Measurements from ENCODE around the gene SLC17A7. TPM values are rescaled to one million over a fixed set of nuclear protein-coding genes. Genes with fewer than 3 reads are reported as not detected.

Gene SLC17A7
- total RNA-seq, 2 donors from 2014 or later, result 0.20 to 0.33 TPM

DNA sequence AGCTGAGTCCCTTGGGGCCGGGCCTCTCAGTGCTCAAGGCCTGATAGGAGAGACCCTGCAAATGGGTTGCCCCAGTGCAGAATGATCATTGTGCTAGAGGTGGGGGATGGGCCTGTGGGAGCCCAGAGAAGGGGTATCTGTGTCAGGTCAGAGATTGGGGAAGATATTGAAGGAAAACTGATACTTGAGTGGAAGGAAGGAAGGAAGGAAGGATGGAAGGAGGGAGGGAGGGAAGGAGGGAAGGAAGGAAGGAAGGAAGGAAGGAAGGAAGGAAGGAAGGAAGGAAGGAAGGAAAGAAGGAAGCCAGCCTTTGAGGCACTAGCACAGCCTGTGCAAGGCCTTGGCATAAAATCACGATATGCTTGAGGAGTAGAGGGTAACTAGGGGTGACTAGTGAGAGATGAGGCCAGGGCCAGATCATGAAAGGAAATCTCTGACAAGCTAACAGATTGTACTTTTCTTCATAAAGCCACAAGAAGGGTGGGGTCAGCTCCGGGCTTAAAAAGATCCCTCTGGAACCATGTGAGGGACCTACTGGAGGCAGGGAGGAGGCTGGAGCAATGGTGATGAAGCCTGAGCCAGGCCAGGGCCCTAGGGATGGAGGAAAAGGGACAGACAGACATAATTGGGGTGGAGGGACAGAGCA, 29.5 kb downstream of the SLC17A7 start:
- no peak for ATAC-seq
- no peak for DNase-seq (ENCODE audit: low spot score in 2 of 2)
- Mint-ChIP-seq H3K27ac (peak overlapping the region in 1 of 2 donors; percentile 6), H3K36me3 (no peaks in the 10 kb centered on the region), H3K9me3 (peaks cover 0 to 6% of the 10 kb centered on the region in 2 donors)

DNA sequence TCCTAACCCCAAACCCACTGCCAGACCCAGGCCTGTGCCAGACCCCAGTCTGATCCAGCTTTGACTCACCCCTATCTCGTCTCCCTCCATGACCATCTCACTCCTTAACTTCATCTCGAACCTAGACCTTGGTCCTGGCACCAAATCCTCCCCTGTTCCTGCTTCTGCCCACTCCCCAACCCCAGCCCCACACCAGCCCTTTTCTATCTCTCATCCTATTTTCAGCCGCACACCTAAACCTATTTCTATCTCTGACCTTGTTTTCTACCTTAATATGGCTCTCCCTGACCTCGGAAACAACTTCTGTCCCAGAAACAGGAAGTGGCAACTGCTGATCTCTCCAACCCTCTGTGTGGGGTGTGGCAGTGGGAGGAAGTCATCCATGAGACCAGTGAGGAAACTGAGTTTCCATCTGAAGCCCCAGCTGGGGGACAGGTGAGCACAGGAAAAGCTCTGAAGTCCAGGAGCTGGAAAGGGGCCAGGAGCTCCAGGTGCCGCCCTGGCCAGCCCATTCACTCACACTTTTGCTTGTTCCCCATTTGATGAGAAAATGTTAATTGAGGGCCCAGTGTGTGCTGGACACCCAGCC, 31.8 kb downstream of the SLC17A7 start:
- no peaks in the 10 kb centered on the region for H3K36me3 Mint-ChIP-seq
- ATAC-seq (peak; percentile 44 to 74), DNase-seq (ENCODE audit: low spot score in 2 of 2) (no peak)
- H3K9me3 Mint-ChIP-seq, result peaks cover 0 to 6% of the 10 kb centered on the region in 2 donors
- peak overlapping the region; percentile 87 to 92 for H3K27ac Mint-ChIP-seq

GRCh38 chr19:49408816-49409440, 32.4 kb downstream of the SLC17A7 start:
- no peaks in the 10 kb centered on the region for H3K36me3 Mint-ChIP-seq
- peaks cover 0 to 6% of the 10 kb centered on the region in 2 donors for H3K9me3 Mint-ChIP-seq
- ATAC-seq (peak in 1 of 2 donors; percentile 27), DNase-seq (ENCODE audit: low spot score in 2 of 2) (no peak)
- peak overlapping the region; percentile 87 to 92 for H3K27ac Mint-ChIP-seq

DNA sequence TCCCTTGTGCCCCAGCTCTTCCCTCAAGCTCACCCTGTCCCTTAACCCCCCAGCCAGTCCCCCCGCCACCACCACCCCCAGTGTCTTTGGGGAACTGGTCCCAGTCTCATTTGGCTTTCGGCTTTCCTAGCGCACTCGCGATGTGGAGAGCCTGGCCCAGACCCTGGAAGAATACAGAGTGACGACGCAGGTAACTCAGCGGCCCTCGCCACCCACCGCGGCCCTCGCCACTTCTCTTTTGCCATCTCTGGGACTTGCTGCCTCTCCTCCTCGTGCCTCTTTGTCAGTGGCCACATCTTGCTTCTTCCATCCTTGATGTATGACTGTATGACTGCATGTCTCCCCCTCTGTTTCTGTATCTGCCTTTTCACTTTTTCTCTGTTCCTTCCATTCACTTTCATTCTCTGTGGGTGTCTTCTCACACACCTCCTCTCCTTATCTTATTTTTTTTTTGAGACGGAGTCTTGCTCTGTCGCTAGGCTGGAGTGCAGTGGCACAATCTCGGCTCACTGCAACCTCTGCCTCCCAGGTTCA, 33.8 kb downstream of the SLC17A7 start:
- H3K36me3 Mint-ChIP-seq, result no peaks in the 10 kb centered on the region
- no peak overlapping the region for H3K27ac Mint-ChIP-seq
- peaks cover 0 to 6% of the 10 kb centered on the region in 2 donors for H3K9me3 Mint-ChIP-seq
- DNase-seq (ENCODE audit: low spot score in 2 of 2) (no peak), ATAC-seq (peak in 1 of 2 donors; percentile 64)

DNA sequence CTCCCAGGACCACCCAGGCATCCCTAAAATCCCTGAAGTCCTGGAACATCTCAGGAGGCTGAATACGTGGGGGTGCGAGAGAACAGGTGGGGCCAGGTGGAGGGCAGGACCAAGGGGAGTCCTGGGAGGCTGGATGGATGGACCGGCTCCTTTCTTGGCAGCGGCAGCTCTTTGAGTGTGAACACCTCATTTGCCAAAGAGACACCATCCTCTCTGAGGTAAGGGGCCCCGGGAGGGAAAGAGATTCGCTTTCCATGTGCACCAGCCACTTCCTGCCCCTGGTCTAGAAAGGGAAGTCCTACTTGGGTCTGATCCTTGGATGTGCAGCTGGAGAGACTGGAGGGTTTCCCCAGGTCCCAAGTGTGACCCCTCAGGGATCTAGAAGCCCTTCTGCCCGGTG, 34.2 kb downstream of the SLC17A7 start:
- H3K9me3 Mint-ChIP-seq, result peaks cover 0 to 6% of the 10 kb centered on the region in 2 donors
- DNase-seq (ENCODE audit: low spot score in 2 of 2) (no peak), ATAC-seq (no peak)
- no peaks in the 10 kb centered on the region for H3K36me3 Mint-ChIP-seq
- no peak overlapping the region for H3K27ac Mint-ChIP-seq

DNA sequence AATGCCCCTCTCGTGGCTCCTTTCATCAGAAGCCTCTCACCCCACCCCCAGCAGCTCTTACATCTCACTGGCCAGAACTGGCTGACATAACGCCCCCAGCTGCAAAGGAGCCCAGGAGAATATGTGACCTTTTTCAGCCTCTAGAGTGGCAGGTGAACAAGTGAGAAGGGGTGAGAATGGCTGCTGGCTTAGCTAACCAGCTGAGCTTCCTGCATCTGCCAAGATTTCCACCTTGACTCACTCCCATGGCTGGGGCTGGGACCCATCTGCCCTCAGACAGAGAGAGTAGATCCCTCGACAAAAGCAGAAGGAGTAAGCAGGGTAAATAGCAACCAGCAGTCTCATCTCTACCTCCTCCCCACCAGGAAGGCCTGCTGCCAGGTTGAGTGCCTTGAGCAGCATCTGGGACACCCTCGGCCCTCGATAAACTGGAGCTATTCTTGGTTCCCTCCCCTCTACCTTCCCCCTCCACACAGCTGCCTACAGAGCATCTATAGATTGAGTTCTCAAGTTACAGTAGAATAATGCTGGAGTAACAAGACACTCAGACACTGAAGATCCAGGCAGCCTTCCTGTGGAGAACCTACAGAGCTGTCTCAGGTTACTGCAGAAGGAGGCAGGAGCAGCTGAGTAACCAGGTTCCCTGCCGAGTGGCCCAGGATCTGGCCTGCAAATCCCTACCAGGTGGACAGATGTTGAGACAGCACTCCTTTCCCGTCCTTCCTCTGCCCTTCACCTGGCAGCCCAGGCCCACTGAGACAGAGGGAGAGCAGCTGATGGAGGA, 37.7 kb downstream of the SLC17A7 start:
- Mint-ChIP-seq H3K27ac (peak overlapping the region in 1 of 2 donors; percentile 32), H3K9me3 (no peaks in the 10 kb centered on the region), H3K36me3 (no peaks in the 10 kb centered on the region)
- no peak for DNase-seq (ENCODE audit: low spot score in 2 of 2)
- ATAC-seq, result no peak

DNA sequence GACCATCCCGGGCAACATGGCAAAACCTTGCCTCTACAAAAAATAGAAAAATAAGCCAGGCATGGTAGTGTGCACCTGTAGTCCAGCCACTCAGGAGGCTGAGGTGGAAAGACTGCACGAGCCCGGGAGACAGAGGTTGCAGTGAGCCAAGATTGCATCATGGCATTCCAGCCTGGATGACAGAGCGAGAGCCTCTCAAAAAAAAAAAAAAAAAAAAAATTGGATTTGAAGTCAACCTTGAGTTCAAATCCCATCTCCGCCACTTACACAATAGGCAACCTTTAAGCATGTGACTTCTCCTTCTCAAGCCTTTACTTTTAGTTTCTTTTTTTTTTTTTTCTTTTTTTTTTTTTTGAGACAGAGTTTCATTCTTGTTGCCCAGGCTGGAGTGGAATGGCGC, 41.3 kb downstream of the SLC17A7 start:
- no peak for ATAC-seq
- H3K27ac Mint-ChIP-seq, result no peak overlapping the region
- no peaks in the 10 kb centered on the region for H3K9me3 Mint-ChIP-seq

DNA sequence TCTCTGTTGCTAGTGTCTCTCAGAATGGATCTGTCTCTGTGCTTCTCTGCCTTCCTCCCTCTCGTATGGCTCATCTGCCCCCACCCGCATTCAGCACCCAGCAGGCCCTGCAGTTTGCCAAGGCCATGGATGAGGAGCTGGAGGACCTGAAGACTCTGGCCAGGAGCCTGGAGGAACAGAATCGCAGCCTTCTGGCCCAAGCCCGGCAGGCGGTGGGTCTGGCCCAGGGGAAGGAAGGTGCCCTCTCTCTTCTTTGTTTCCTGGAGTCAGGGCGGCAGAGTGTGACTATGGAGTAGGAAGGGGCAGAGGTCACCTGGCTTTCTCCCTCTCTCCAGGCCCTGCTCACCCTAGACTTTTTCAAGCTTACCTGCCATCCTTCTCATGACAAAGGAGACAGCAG, 42.4 kb downstream of the SLC17A7 start:
- H3K36me3 Mint-ChIP-seq, result no peaks in the 10 kb centered on the region
- H3K9me3 Mint-ChIP-seq, result no peaks in the 10 kb centered on the region
- DNase-seq (ENCODE audit: low spot score in 2 of 2) (no peak), ATAC-seq (no peak)
- peak overlapping the region in 1 of 2 donors; percentile 32 for H3K27ac Mint-ChIP-seq

More for the DNA sequence above, 41.3 kb downstream of the SLC17A7 start:
- H3K36me3 Mint-ChIP-seq, result no peaks in the 10 kb centered on the region
- DNase-seq (ENCODE audit: low spot score in 2 of 2), result no peak

DNA sequence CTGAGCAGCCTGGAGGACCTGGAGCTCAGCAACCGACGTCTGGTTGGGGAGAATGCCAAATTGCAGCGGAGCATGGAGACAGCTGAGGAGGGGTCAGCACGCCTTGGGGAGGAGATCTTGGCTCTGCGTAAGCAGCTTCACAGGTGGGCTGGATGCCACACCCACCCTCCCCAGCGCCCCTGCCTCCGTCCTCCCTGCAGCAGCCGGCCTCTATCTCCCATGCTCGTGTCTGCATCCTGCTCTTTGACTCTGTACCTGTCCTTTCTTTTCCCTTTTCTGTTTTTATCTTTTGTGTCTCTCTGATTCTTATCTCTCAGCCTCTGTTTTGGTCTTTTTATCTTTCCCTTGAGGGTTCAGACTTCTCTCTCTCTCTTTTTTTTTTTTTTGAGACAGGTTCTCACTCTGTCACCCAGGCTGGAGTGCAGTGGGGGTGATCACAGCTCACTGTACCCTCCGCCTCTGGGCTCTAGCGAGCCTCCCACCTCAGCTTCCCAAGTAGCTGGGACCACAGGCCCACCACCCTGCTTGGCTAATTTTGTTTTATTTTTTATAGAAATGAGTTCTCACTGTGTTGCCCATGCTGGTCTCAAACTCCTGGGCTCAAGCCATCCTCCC, 43.2 kb downstream of the SLC17A7 start:
- Mint-ChIP-seq H3K27ac (peak overlapping the region in 1 of 2 donors; percentile 32), H3K36me3 (no peaks in the 10 kb centered on the region), H3K9me3 (no peaks in the 10 kb centered on the region)
- DNase-seq (ENCODE audit: low spot score in 2 of 2), result no peak
- ATAC-seq, result no peak

GRCh38 chr19:49396738-49397505, 44.4 kb downstream of the SLC17A7 start:
- ATAC-seq (no peak), DNase-seq (ENCODE audit: low spot score in 2 of 2) (no peak)
- H3K36me3 Mint-ChIP-seq, result no peaks in the 10 kb centered on the region
- H3K27ac Mint-ChIP-seq, result peak overlapping the region in 1 of 2 donors; percentile 23
- no peaks in the 10 kb centered on the region for H3K9me3 Mint-ChIP-seq

- ATAC-seq (no peak), DNase-seq (ENCODE audit: low spot score in 2 of 2) (no peak)
- Mint-ChIP-seq H3K36me3 (no peaks in the 10 kb centered on the region), H3K9me3 (no peaks in the 10 kb centered on the region), H3K27ac (peak overlapping the region in 1 of 2 donors; percentile 23)
These were observed 45.5 kb downstream of the SLC17A7 start for GRCh38 chr19:49395581-49396407.

GRCh38 chr19:49393881-49394280, 47.4 kb downstream of the SLC17A7 start:
- H3K9me3 Mint-ChIP-seq, result no peaks in the 10 kb centered on the region
- DNase-seq (ENCODE audit: low spot score in 2 of 2) (no peak), ATAC-seq (no peak)
- no peak overlapping the region for H3K27ac Mint-ChIP-seq
- no peaks in the 10 kb centered on the region for H3K36me3 Mint-ChIP-seq

DNA sequence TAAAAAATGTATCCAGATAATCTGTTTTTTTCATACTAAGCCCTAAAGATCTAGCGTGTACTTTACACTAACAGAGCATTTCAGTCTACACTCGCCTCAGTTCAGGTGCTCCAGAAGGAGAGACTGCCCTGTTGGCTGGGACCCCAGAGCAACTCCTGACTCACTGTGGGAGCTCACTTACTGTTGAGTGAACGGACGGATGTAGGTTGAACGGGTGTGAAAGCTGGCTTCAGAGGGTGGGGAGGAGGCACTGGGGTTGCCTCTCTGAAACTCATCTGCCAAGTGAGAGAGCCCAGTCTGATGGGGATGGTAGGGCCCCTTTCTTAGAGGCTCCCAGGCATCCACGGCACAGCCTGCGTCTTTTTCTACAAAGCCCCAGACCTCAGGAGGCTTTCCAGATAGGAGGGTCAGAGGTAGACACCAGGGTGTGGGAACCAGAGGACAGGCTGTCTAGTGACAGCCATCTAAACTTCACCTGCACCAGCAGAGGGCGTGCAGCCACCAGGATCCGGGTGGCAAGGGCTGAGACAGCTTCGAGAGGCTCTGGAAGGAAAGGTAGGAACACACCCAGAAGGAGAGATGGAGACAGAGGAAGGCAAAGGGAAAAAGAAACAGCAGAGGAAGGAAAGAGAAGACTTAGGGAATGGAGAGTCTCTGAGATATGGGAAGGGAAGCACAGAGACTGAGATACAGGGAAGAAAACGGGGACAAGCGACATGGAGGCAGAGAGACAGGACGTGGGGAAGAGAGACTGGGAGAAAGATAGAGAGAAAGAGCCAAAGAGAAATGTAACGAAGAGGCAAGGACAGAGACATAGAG, 49.5 kb downstream of the SLC17A7 start:
- peak; percentile 92 for ATAC-seq
- H3K27ac Mint-ChIP-seq, result peak overlapping the region; percentile 6 to 16
- no peaks in the 10 kb centered on the region for H3K9me3 Mint-ChIP-seq
- no peaks in the 10 kb centered on the region for H3K36me3 Mint-ChIP-seq
- DNase-seq (ENCODE audit: low spot score in 2 of 2), result peak; percentile 68 to 77

- no peak for DNase-seq (ENCODE audit: low spot score in 2 of 2)
- Mint-ChIP-seq H3K36me3 (no peaks in the 10 kb centered on the region), H3K27ac (no peak overlapping the region), H3K9me3 (no peaks in the 10 kb centered on the region)
- ATAC-seq, result no peak
These were observed 50.4 kb downstream of the SLC17A7 start for GRCh38 chr19:49390929-49391359.
